ENCODE data around the gene TMPO.
A peak's percentile ranks its signal among the peaks of the same experiment; 100 is the strongest.
"Not testable (repeated sequence)": the region's sequence is repeated elsewhere in the genome, so short reads cannot be mapped to it uniquely, and the experiment has no call there.

TMPO gene

GRCh38 chr12:98579347-98579746, 64.0 kb downstream of the TMPO start:
- no peak for DNase-seq (ENCODE audit: low spot score)

GRCh38 chr12:98579835-98580234, 64.4 kb downstream of the TMPO start:
- no peak for DNase-seq (ENCODE audit: low spot score)

GRCh38 chr12:98580695-98581094, 65.3 kb downstream of the TMPO start:
- no peak for DNase-seq (ENCODE audit: low spot score)

- DNase-seq (ENCODE audit: low spot score) = no peak
These were observed 65.7 kb downstream of the TMPO start for GRCh38 chr12:98581101-98581500.

- no peak for DNase-seq (ENCODE audit: low spot score)
These were observed 66.7 kb downstream of the TMPO start for GRCh38 chr12:98582093-98582492.

GRCh38 chr12:98587084-98587483, 71.7 kb downstream of the TMPO start:
- no peak for DNase-seq (ENCODE audit: low spot score)

GRCh38 chr12:98591209-98591608, 75.8 kb downstream of the TMPO start:
- no peak for DNase-seq (ENCODE audit: low spot score)

GRCh38 chr12:98592825-98593322, 77.5 kb downstream of the TMPO start:
- peak; percentile 28 for DNase-seq (ENCODE audit: low spot score)

GRCh38 chr12:98593351-98594049, 78.1 kb downstream of the TMPO start, which contains the start of gene SLC25A3:
SLC25A3 (plus strand) TSS chr12:98593686; CDS start chr12:98593979, 293 bp downstream.
- peak; percentile 80 for DNase-seq (ENCODE audit: low spot score)

- no peak for DNase-seq (ENCODE audit: low spot score)
These were observed 78.9 kb downstream of the TMPO start for GRCh38 chr12:98594050-98594835.

GRCh38 chr12:98595243-98595988, 80.0 kb downstream of the TMPO start:
- no peak for DNase-seq (ENCODE audit: low spot score)

- DNase-seq (ENCODE audit: low spot score) = not testable (repeated sequence)
These were observed 81.9 kb downstream of the TMPO start for GRCh38 chr12:98597313-98597712.
